CD4-positive, alpha-beta T cell treated with Interleukin-10 for 1 hour (primary cell): ENCODE results near the gene CYP27A1.
"Not testable (repeated sequence)": the region's sequence is repeated elsewhere in the genome, so short reads cannot be mapped to it uniquely, and the experiment has no call there.

Experiments
- DNase-seq: peaks from one replicate; pipeline ENCODE4 v3.0.0-alpha.2; 2020

Gene CYP27A1

GRCh38 chr2:218781691-218782527 lies at the start of gene CYP27A1:
Gene CYP27A1, plus strand, starts transcription at chr2:218782147. Its CDS starts 36 bp downstream, at chr2:218782183.
- no peak for DNase-seq

DNA sequence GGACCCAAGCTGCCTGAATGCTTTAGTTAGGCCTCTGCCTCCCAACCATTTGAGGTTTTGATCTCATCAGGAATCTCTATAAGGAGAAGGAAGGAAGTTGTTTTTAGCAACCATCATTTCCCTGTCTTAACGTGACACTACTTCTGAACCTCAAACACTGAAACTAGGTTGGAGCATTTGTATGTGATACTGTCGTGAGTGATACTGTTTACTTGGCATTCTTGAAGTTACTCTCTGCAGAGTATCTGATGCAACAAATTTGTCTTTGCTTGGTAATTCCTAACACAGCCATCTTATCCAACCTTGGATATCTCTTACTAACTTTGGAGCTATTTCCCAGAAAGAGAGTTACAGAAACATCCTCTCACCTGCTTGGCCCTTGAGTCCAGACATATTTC lies 49.2 kb upstream of the CYP27A1 start:
- no peak for DNase-seq

DNA sequence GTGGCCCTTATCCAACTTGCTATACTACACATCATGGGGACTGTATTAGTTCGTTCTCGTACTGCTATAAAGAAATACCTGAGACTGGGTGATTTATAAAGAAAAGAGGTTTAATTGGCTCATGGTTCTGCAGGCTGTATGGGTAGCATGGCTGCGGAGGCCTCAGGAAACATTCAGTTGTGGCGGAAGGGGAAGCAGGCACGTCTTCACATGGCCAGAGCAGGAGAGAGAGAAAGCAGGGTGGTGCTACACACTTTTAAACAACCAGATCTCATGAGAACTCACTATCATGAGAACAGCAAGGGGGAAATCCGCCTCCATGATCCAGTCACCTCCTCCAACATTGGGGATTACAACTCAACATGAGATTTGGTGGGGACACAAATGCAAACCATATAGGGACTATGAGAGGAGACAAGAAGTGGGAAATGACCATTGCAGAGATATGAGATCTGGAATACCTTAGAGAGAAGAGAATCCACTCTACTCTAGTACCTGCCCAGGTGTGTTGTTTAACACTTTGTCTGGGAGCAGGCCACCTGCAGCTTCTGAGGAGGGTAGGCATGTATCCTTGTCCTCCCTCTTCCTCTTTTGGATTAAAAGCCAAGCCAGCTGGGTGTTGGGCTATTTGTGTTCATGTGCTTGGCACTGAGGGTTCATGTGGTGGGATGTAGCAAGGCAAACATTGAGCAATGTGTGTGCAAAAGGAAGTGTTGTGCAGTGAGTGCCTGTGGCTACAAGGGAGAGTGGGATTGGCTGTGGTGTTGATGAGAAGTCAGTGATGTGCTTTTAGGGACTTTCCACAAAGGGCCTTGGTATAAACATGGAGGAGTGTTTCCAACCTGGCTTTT lies 48.6 kb upstream of the CYP27A1 start:
- DNase-seq = peak; percentile 22

- no peak for DNase-seq
Measured at GRCh38 chr2:218734190-218734975, 47.6 kb upstream of the CYP27A1 start.

- no peak for DNase-seq
Measured at GRCh38 chr2:218736531-218736930, 45.4 kb upstream of the CYP27A1 start.

- no peak for DNase-seq
Measured at GRCh38 chr2:218743068-218743467, 38.9 kb upstream of the CYP27A1 start.

GRCh38 chr2:218744615-218745014 lies 37.3 kb upstream of the CYP27A1 start:
- no peak for DNase-seq

DNA sequence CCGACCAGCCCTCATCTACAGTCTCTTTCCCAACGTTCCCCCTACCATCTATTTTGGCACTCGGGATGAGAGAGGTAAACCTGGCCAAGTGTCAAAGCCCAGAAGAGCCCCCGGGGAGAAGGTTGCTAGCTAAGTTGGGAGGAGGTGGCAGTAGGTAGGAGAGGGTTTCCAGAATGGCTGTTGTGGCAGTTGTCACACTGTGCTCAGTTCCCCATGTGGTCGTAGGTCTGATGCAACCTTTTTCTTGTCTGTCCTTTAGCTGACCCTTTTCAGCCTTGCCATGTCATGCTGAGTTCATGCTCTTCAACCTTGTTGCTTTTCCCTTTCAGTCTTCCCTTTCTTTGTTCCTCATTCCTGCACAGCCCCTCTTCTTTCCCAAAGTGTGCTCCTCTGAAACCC lies 36.8 kb upstream of the CYP27A1 start:
- DNase-seq = peak; percentile 4

DNA sequence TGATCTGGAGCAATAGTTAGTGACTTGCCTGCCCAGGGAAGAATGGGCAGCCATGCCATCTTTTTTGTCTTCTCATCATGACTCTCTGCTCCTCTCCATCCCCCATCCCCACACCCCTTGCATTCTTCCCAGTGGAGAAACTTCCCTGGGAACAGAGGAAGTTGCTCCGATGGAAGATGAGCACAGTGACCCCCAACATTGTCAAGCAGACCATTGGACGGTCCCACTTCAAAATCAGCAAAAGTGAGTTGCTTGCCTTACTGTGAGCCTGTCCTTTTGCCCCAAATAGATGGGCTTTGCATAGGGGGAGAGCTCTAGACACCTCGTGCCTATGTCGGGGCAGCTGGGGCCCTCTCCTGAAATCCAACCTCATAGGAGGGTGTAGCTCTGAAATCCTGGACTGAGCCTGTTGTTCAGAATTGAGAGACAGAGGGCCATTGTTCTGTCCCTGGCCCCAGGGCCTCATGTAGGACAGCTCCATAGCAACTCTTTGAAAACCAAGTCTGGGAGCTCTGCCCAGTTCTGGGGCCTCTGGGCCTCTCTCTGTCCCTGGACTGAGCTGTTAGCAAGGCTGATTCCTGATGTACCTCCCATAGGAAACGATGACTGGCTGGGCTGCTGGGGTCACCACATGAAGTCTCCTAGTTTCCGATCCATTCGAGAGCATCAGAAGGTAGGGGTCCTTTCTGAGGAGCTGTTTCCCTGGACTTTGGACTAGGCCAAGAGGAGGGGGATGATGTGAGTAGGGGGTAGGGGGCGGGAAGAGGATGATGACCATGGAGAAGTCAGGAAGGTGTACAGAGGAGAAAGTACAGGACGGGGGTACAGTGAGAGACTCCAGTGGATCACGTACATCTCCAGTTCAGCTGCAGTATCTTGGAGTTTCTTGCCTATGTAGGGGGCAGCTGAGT lies 36.1 kb upstream of the CYP27A1 start:
- DNase-seq = no peak

DNA sequence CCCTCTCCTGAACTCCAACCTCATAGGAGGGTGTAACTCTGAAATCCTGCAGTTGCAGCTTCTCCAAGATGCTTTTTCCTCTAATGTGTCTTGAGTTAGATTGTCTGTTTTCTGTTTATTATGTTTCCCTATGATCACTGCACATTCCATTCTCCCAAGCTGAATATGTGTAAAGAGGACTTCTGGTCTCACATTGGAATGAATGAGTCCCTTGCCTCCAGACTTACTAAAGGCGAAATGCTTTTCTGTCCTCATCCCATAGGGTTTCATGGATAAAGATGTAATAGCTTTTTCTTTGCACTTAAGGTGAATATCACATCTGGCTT lies 35.5 kb upstream of the CYP27A1 start:
- DNase-seq = no peak

GRCh38 chr2:218746960-218747359 lies 35.0 kb upstream of the CYP27A1 start:
- DNase-seq = no peak

DNA sequence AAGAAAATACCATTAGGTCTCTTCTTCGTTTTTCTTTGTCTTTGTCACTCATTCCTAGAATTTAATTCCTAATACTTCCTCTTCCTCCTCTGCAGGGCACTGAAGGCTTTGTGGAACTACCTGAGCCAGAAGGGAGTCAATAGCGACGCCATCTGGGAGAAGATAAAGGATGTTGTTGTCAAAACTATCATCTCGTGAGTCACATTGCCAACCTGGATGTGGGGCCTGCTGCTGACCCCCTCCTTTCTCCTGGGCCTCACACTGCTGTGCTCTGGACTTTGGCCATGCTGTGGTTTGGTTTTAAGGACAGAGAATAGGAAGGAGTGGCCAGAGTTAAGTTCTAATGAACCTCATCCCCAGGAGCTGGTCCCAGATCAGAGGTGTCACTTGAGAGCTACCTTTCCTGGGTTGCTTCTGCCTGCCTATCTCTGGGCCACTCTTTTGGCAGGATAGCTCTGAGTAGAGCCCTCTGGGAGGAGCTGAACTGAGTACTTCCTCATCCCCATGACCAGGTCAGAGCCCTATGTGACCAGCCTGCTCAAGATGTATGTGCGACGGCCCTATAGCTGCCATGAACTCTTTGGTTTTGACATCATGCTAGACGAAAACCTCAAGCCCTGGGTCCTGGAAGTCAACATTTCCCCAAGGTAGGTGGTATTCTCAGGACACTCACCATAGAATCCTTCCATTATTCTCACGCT lies 33.1 kb upstream of the CYP27A1 start:
- no peak for DNase-seq

GRCh38 chr2:218754201-218754600 lies 27.7 kb upstream of the CYP27A1 start:
- no peak for DNase-seq

GRCh38 chr2:218754781-218755180 lies 27.2 kb upstream of the CYP27A1 start:
- DNase-seq = no peak

DNA sequence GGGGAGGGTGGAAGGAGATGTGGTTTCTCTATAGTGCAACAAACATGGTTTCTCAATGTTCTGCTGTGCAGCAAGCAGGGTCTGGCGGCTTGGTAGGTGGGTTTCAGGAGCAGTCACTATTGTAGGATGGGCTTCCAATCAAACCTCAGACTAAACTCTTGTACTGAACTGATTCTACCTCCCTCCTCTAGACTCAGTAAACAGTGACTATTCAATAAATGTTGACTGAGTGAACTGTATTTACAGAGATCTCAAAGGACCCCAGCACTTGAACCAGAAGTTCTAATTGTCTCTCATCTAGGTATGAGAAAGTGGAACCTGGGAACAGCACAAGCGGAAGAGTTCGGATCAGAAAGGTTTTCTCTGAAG lies 26.8 kb upstream of the CYP27A1 start:
- DNase-seq = no peak

- DNase-seq = no peak
Measured at GRCh38 chr2:218755567-218756404, 26.2 kb upstream of the CYP27A1 start.

DNA sequence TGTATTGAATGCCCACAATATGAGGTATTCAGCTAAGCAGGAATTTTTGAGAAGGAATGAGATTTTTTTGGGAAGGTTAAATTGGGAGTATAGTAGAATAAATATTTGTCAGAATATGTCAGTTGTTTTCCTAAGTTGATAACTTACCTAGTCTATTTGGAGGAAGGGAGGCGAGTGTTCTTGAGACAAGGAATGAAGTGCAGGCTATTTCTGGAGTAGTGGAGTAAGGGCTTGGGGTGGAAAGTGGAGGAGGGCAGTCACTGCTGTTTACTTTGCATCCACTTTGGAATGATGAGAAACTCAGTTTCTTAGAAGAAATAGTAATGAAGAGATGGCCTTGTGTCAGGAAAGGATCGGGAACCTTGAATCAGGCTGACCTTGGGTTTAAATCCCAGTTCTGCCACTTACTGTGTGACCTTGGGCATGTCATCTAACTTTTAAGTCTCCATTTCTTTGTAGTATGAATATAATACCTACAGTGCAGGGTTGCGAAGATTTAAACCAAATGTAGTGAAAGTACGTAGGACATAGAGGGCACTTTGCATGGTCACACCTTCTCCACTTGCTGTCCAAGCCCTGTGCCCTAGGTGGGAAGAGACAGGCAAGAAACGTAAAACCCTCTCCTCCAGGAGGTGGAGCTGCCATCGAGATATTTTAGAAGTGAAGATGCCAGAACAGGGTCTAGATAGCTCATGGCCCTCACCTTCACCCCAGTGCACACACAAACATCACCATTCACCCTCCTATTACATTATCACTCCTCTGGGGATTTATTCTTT lies 25.2 kb upstream of the CYP27A1 start:
- no peak for DNase-seq

DNA sequence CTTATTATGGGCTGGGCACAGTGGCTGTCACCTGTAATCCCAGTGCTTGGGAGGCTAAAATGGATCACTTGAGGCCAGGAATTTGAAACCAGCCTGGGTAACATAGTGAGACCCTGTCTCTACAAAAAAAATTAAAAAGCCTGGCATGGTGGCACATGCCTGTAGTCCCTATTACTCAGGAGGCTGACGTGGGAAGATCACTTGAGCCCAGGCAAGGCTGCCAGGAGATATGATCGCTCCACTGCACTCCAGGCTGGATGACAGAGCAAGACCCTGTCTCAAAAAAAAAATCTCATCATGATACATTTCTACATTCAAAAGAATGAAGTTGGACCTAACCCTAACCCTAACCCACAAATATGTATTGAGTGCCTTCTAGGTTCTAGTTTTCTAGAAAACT lies 20.2 kb upstream of the CYP27A1 start:
- DNase-seq = no peak

DNA sequence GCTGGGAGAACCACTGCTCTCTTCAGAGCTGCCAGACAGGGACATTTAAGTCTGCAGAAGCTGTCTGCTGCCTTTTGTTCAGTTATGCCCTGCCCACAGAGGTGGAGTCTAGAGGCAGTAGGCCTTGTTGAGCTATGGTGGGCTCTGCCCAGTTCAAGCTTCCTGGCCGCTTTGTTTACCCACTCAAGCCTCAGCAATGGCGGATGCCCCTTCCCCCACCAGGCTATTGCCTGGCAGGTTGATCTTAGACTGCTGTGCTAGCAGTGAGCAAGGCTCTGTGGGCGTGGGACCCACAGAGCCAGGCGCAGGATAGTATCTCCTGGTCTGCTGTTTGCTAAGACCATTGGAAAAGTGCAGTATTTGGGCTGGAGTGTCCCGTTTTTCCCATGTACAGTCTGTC lies 9.2 kb upstream of the CYP27A1 start:
- not testable (repeated sequence) for DNase-seq

GRCh38 chr2:218773881-218774280 lies 8.1 kb upstream of the CYP27A1 start:
- DNase-seq = no peak
